WERI-Rb-1 (cell line): ENCODE results near the gene LRRC40.
"Not testable (repeated sequence)": the region's sequence is repeated elsewhere in the genome, so short reads cannot be mapped to it uniquely, and the experiment has no call there.

Source experiments
- DNase-seq: peaks from one replicate; pipeline ENCODE4 v3.0.0-alpha.2; 2020
- H3K27ac ChIP-seq: fragments of 250-450 bp; sonication (Bioruptor Pico); 2 replicates; pipeline ENCODE4 v1.5.1; 2020; ENCODE audit warnings: mild to moderate bottlenecking, moderate library complexity
- H3K27me3 ChIP-seq: fragments of 250-450 bp; sonication (Bioruptor Pico); 2 replicates; pipeline ENCODE4 v1.5.1; 2021; ENCODE audit warnings: mild to moderate bottlenecking, low read depth, moderate library complexity; ENCODE audit not compliant: insufficient read depth, severe bottlenecking
- H3K36me3 ChIP-seq: fragments of 250-450 bp; sonication (Bioruptor Pico); 2 replicates; pipeline ENCODE4 v1.5.1; 2020; ENCODE audit warnings: mild to moderate bottlenecking, moderate library complexity
- H3K4me3 ChIP-seq: 2 replicates; pipeline ENCODE4 v1.5.1; 2011; ENCODE audit warnings: low read depth, mild to moderate bottlenecking, control low read depth, low read length
- H3K9me3 ChIP-seq: fragments of 250-450 bp; sonication (Bioruptor Pico); 2 replicates; pipeline ENCODE4 v1.5.1; 2021; ENCODE audit warnings: mild to moderate bottlenecking, moderate library complexity; ENCODE audit not compliant: severe bottlenecking
- CTCF ChIP-seq: IDR thresholded peaks from 2 replicates; pipeline ENCODE4 v1.5.1; 2011; ENCODE audit warnings: low read depth, mild to moderate bottlenecking, control low read depth, inconsistent platforms, low read length

Gene LRRC40

GRCh38 chr1:70208292-70208691 lies 2.9 kb upstream of the LRRC40 start:
- H3K27me3 ChIP-seq: no peaks in the 10 kb centered on the region
- no peak overlapping the region for H3K4me3 ChIP-seq
- peaks cover 24% of the 10 kb centered on the region for H3K36me3 ChIP-seq
- no peaks in the 10 kb centered on the region for H3K9me3 ChIP-seq
- DNase-seq: no peak
- no peak for TF ChIP-seq CTCF
- H3K27ac ChIP-seq: no peak overlapping the region

- no peak overlapping the region for H3K4me3 ChIP-seq
- peaks cover 27% of the 10 kb centered on the region for H3K36me3 ChIP-seq
- DNase-seq: no peak
- no peak overlapping the region for H3K27ac ChIP-seq
- H3K9me3 ChIP-seq: no peaks in the 10 kb centered on the region
- no peak for TF ChIP-seq CTCF
- no peaks in the 10 kb centered on the region for H3K27me3 ChIP-seq
These were observed 2.1 kb upstream of the LRRC40 start for GRCh38 chr1:70207492-70207891.

- Histone ChIP-seq H3K36me3 (peaks cover 23% of the 10 kb centered on the region), H3K4me3 (peak overlapping the region; percentile 97)
- H3K27ac ChIP-seq, H3K27me3 ChIP-seq, DNase-seq, H3K9me3 ChIP-seq: not testable (repeated sequence)
These were observed 1.5 kb upstream of the LRRC40 start for GRCh38 chr1:70206833-70207232.

GRCh38 chr1:70205071-70205433 lies 327 bp downstream of the LRRC40 start:
- no peak for TF ChIP-seq CTCF
- peak overlapping the region; percentile 97 for H3K4me3 ChIP-seq
- H3K9me3 ChIP-seq: no peaks in the 10 kb centered on the region
- H3K27me3 ChIP-seq: no peaks in the 10 kb centered on the region
- no peak for DNase-seq
- peaks cover 23% of the 10 kb centered on the region for H3K36me3 ChIP-seq
- H3K27ac ChIP-seq: peak overlapping the region; percentile 90

DNA sequence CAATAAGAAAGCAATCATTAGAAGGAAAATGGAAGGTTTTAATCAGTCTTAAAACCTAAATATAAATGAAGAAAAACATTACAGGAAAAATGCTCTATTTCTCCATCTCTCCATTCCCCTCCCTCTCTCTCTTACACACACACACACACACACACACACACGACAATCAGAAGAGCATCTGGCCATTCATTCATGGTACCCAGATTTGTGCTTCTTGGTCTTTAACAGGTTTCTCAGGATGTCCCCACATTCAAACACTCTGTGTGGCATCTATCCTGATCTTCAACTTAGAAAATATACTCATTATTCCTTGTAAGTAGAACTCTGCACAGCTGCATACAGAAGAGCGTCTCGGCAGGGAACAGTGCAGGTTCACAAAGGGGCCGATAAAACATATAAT lies 779 bp downstream of the LRRC40 start:
- no peak for TF ChIP-seq CTCF
- Histone ChIP-seq H3K9me3 (no peaks in the 10 kb centered on the region), H3K36me3 (peaks cover 23% of the 10 kb centered on the region), H3K27me3 (no peaks in the 10 kb centered on the region), H3K4me3 (peak overlapping the region; percentile 97), H3K27ac (peak overlapping the region; percentile 90)
- DNase-seq: no peak

- H3K27me3 ChIP-seq: no peaks in the 10 kb centered on the region
- no peak for TF ChIP-seq CTCF
- H3K4me3 ChIP-seq: peak overlapping the region; percentile 97; the same call in 1 of the 2 replicates
- no peaks in the 10 kb centered on the region for H3K9me3 ChIP-seq
- no peak overlapping the region for H3K27ac ChIP-seq
- DNase-seq: no peak
- H3K36me3 ChIP-seq: peaks cover 20% of the 10 kb centered on the region
These were observed 1.2 kb downstream of the LRRC40 start for GRCh38 chr1:70204139-70204538.
